GM21737 (cell line): ENCODE data around the gene HIRIP3.
"Not testable (repeated sequence)": the region's sequence is repeated elsewhere in the genome, so short reads cannot be mapped to it uniquely, and the experiment has no call there.

Experiments used
- ATAC-seq: cut with Tn5 transposase; IDR thresholded peaks from one replicate; pipeline ENCODE4 v1.9.1; 2021; ENCODE audit warnings: mild to moderate bottlenecking, moderate library complexity; ENCODE audit not compliant: unreplicated experiment

HIRIP3 gene, protein sequence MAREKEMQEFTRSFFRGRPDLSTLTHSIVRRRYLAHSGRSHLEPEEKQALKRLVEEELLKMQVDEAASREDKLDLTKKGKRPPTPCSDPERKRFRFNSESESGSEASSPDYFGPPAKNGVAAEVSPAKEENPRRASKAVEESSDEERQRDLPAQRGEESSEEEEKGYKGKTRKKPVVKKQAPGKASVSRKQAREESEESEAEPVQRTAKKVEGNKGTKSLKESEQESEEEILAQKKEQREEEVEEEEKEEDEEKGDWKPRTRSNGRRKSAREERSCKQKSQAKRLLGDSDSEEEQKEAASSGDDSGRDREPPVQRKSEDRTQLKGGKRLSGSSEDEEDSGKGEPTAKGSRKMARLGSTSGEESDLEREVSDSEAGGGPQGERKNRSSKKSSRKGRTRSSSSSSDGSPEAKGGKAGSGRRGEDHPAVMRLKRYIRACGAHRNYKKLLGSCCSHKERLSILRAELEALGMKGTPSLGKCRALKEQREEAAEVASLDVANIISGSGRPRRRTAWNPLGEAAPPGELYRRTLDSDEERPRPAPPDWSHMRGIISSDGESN

DNA sequence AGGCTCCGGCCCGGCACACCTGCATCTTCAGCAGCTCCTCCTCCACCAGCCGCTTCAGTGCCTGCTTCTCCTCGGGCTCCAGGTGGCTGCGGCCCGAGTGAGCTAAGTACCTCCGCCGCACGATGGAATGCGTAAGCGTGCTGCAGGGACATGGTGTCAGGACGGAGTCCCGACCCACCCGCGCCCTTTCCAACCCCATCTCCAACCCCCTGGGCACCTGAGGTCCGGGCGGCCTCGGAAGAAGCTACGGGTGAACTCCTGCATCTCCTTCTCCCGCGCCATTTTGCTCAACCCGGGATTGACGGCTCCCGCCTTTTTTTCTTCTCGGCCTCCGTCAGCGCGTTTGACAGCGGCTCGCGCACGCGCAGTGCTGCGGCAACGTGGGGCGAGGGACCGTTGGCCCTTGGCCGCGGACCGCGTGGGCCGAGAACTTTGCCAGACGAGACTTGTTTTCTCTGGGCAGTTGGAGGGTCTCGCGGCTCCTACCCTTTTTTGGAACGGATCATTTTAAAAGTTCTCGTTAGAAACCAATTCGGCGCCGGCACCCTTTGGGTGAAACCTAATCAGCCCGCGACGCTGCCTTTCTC is at the start of gene HIRIP3:
Gene HIRIP3 (minus strand): TSS at position 294 of the 587 bp plus-strand sequence. CDS start 12 bp downstream, at position 282.
- peak; percentile 36 for ATAC-seq

- ATAC-seq, result no peak
Measured at GRCh38 chr16:30041841-30042240, 46.4 kb upstream of the HIRIP3 start.

GRCh38 chr16:30040690-30041089 is 45.3 kb upstream of the HIRIP3 start:
- not testable (repeated sequence) for ATAC-seq

- no peak for ATAC-seq
Measured at GRCh38 chr16:30040221-30040620, 44.8 kb upstream of the HIRIP3 start.

DNA sequence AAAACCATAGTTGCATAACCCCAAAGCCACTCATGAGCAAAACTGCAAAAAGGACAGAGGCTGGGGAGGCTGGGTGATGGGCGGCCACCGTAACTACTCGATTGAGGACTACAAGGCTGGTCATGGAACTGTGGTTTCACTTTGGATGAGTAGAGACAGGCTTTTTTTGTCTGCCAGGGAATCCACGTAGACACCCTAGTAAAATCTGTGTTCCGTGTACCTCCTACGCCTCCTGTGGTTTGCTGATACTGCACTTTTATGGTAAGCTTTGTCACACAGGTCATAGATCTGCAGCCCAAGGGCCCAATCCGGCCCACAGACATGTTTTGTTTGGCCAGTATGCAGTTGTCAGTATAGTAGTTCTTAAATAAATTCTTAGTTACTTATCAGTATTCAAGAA is 37.9 kb upstream of the HIRIP3 start:
- ATAC-seq, result no peak

DNA sequence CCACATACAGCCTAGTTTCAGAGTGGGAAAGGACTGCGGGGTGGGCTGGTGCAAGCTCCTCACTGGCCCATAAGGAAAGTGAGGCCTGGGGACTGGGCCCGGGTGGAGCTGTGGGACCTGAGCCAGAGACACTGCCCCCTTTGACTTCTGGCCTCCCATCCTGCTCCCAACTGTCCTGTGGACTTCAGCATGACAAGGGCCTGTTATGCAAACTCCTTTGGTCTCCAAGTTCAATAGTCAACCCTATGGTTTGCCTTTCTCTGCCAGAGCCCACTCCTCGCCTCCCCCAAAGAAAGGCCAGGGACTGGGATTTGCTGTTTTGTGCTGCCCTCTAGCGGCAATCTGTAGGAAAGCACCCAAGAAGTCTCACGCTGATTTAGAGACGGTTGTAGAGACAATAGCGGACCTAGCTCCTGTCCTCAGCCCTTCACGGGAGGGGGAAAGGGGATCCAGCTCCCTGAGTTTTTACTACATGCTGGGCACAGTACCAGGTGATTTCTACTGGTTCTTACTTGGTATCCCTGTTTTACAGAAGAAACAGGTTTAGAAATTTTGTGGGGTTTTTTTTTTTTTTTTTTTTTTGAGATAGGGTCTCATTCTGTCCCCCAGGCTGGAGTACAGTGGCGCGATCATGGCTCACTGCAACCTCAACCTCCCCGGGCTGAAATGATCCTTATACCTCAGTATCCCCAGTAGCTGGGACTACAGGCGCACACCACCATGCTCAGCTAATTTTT is 36.8 kb upstream of the HIRIP3 start:
- no peak for ATAC-seq

- ATAC-seq, result no peak
Measured at GRCh38 chr16:30031477-30031918, 36.1 kb upstream of the HIRIP3 start.

DNA sequence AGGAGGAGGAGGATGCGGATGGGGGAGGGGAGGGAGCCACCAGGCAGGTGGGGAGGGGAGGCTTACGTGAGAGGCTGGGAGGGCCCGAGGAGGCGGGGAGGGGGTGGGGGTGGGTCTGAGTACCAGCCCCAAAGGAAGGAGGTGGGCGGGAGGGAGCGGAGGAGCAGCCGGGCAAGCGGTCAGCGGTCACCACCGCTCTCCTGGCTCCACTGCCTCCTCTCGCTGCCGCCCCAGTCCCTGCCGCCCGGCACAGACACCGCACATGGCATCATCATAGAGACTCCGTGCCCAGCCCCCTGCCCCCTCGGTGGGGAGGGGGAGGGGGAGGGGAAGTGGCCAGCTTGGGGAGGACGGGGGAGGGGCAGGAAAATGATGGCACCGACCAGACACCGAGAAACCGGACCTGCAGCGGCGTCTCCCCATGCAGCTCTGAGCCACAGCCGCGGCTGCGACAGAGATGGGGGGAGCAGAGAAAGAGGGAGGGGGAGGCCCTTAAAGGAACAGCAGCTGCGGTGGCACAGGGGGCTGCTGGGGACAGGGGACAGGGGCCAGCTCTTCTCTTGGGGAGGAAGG is 35.5 kb upstream of the HIRIP3 start, which contains the start of gene TLCD3B:
Gene TLCD3B (minus strand): TSS at position 431 of the 573 bp plus-strand sequence. CDS start 744 bp downstream, outside the sequence.
- ATAC-seq, result no peak

DNA sequence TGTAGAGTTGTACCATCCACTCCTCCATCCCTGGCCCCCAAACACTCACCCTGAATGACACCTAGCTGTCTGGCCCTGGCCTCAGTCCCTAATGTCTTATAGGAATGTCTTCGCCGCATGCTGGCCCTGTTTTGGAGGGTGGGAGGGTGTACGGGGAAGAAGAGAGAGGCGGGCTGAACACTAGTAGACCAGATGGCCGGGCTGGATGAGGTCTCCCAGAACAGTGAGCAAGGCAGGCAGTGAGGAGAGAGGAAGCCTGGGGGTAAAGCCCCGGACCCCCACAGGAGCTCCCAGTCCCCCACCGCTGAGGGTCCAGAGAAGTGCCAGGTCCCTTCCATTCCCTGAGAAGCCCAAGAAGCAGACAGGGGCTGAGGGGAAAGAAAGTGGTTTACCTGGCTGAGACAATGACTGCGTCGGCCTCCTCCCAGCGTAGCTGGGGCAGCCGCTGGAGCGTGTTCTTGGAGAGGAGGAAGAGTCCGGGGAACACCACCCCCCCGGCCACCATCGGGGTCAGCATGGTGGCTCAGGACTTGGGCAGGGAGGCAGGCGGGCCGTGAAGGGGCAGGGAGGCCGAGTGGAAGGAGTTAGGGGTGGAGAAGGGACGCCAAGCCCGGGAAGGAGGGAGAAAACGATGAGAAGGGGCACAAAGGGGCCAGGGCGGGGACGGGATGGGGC is 34.7 kb upstream of the HIRIP3 start:
- no peak for ATAC-seq

DNA sequence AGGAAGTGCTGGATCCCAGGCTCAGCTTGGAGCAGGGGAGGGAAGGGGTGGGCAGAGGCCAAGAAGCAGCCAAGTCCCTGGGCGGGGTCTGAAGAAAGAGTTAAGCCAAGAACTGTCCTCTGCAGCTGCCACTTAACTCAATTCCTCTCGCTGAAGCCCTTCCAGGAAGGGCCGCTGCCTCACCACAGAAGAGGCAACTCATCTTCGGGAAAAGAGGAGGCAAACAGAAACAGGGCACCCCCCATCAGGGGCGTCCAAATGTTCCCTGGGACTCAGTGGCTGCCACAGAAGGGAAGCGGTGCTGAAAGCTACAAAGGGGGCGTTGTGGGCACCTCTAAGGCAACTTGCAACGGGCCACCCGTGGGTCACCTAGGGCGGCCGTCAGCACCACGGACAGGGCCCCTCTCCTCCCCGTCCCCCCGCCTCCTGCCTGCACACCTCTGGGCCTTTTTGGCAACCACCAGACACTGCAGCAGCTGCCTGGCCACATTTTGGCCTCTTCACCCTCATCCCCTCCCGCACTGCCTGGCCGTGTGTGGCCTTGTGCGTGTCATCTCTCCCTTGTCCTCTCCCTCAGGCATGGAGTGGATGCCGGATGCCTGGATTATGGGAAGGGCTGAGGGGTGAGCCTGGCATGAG is 33.1 kb upstream of the HIRIP3 start:
- no peak for ATAC-seq

DNA sequence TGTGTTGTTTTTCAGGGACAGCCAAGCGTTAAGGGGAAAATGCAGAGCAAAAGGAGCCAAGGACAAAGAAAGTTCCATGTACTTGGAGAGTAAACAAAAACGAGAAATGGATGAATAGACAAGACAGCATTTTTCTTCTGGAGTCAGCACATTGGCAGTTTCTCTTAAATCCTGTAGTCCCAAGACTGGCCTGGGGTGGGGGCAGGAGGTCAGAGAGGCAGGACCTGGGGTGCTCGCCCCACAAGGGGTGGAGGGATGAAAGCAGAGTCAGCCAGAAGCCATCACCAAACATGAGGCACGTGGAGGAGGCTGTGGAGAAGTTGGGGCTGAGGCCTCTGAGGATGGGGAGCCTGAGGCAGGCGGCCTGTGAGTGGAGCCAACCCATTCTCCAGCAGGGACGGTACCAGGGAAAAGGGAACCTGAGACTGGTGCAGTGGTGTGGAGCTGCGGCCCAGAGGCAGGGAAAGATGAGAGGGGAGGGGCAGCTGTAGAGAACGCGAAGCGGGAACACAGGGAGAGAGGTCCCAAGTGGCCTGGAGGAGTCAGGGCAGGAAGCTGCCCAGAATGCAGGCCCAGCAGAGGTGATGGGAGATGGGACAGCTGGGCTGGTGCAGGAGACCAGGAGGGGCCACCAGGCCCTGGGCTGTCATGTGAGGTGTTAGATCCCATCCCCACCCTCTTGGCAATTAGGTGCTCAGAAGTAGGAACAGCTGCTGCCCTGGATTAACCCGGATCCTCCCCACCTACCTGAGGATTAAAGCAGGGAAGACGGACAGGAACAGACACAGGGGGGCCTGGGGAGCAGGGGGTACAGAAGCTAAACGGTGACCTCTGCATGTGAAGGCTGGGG is 32.4 kb upstream of the HIRIP3 start:
- ATAC-seq, result no peak

GRCh38 chr16:30026449-30026848 is 31.0 kb upstream of the HIRIP3 start:
- ATAC-seq, result no peak

DNA sequence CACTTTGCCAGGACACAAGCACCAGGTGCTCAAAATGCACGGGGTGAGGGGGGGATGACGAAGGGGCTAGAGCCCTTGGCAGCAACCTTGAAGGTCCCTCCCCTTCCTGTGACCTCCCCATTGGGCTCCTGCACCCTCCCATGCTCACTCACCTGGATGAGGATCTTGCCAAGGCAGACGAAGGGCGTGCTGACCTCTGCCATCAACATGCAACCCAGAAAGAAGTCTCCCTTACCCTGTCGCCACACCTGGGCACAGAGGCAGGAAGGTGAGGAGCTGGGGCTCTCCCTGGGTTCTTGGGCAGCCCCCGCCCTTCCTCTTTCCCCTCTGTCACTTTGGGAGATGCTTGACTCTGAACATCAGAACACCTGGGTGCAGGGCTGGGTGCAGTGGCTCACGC is 30.2 kb upstream of the HIRIP3 start:
- ATAC-seq, result no peak

DNA sequence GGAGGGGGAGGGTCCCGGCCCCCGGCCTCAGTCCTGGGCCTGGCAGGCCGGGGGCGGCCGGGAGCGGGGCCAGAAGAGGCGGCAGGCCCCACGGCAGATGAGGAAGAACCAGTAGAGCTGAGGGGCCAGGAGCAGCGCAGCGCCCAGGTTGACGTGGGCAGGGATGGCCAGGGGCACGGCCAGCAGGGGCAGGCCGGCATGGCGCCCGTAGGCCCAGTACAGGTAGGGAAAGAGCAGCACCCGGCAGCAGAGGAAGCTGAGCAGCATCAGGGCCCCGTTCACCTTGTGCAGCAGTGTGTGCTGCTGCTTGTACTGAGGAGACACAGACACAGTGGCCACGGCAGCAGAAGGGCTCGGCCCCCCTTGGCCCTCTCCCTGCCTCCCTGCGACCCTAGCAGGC is 29.7 kb upstream of the HIRIP3 start:
- no peak for ATAC-seq

DNA sequence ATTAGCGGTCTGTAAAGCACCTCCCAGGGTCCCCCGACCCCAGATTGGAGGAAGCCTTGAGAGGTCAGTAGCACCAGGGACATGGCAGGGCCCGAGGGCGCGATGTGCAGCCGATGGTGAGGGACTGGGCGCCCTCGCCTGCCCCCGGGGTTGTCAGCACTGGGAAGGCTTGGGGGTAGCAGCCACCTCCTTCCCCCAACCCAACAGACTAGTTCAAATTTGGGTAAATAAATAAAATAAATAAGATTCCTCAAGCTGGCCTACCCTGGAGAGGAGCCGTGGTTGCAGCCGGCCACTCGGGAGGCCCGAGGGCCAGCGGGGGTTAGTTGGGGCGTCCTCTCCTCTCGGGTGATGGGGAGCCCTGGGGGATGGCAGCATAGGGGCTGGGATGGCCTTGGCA is 29.0 kb upstream of the HIRIP3 start:
- ATAC-seq, result no peak

DNA sequence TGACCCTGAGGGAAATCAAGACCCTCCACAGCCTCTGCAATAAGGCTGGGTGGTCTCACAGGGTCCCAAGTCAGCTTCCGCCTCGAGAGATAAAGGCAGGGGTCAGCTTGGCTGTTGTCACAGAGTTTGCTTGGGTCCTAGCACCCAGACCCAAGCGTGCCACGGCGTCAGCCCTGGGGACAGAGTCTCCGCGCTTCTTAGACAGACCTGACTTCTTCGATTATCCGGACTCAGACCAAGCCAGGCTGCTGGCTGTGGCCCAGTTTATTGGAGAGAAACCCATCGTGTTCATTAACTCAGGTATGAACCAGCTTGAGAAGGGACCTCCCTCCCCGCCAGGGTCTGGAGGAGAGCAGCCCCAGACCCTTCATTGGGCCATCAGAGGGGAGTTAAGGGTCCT is 28.2 kb upstream of the HIRIP3 start:
- ATAC-seq, result no peak

- ATAC-seq, result no peak
Measured at GRCh38 chr16:30022887-30023286, 27.5 kb upstream of the HIRIP3 start, which contains the start of gene C16orf92. C16orf92 (plus strand) TSS chr16:30023198; CDS start chr16:30023341, 143 bp downstream.

DNA sequence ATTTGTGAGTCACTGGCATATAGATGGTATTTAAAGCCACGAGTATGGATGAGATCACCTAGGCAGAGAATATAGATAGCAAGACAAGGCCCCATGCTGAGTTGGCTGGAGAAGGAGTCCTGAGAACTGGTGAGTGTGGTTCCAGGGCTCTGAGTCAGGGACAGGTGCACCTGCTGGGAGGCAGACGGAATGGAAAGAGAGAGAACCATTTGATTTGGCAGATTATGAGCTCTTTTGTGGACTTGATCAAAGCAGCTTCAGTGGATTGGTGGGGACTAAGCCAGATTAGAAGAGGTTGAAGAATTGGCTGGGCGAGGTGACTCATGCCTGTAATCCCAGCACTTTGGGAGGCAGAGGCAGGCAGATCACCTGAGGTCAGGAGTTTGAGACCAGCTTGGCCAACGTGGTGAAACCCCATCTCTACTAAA is 23.3 kb upstream of the HIRIP3 start:
- no peak for ATAC-seq

- ATAC-seq, result not testable (repeated sequence)
Measured at GRCh38 chr16:30017937-30018336, 22.5 kb upstream of the HIRIP3 start.
